ENCODE data around the gene CFAP97D1. TPM values are rescaled to one million over a fixed set of nuclear protein-coding genes. Genes with fewer than 3 reads are reported as not detected.

The CFAP97D1 gene
- total and polyA plus RNA-seq, 2 experiments from 2014 or later, result 0.07 to 0.10 TPM

DNA sequence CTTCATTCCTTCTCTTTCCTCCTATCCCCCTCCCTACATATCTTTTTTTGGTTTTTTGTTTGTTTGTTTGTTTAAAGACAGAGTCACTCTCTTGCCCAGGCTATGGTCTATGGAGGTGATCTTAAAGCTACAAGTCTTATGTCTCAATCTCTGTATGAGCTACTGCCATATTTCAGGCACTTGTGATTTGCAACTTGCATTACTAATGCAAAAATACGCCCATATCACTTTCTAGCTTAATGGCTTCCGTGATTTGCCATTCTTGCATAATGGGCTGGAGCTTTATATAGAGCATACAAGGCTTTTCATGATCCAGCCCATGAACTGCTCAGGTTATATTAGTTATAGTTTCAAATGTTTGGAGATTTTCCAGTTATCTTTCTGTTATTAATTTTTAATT lies 7.5 kb downstream of the CFAP97D1 start:
- no peaks in the 10 kb centered on the region for H3K36me3 Mint-ChIP-seq (ENCODE audit: low read depth)
- H3K4me3 ChIP-seq, result no peak overlapping the region
- H3K4me1 Mint-ChIP-seq, result peaks cover 3% of the 10 kb centered on the region; the same call in 1 of the 3 replicates
- no peaks in the 10 kb centered on the region for H3K9me3 Mint-ChIP-seq
- peaks cover 7% of the 10 kb centered on the region for H3K27me3 Mint-ChIP-seq (ENCODE audit: insufficient read depth, low read depth, poor library complexity)
- H2AFZ ChIP-seq, result no peak overlapping the region
- H4K20me1 ChIP-seq (replicated peaks; ENCODE audit: insufficient read depth), result no peaks in the 10 kb centered on the region
- H3K9me2 ChIP-seq (ENCODE audit: insufficient read depth), result no peaks in the 10 kb centered on the region
- no peak overlapping the region for H3K4me3 Mint-ChIP-seq
- no peaks in the 10 kb centered on the region; the same call in 1 of the 2 replicates for H3K4me1 ChIP-seq (ENCODE audit: insufficient read depth)
- H3K27me3 ChIP-seq (ENCODE audit: insufficient read depth), result no peaks in the 10 kb centered on the region
- H3K79me2 ChIP-seq (replicated peaks; ENCODE audit: insufficient read depth), result no peaks in the 10 kb centered on the region
- H3K4me2 ChIP-seq, result no peak overlapping the region
- H3K27ac ChIP-seq (ENCODE audit: low read depth), result no peak overlapping the region
- H3K27ac Mint-ChIP-seq, result no peak overlapping the region
- no peaks in the 10 kb centered on the region for H3F3A ChIP-seq (replicated peaks; ENCODE audit: low read depth)
- no peak for TF ChIP-seq EZH2phosphoT487 (IDR thresholded peaks at IDR 0.05; ENCODE audit: unreplicated experiment)
- TF ChIP-seq JUNB (IDR thresholded peaks at IDR 0.05; ENCODE audit: unreplicated experiment), result no peak
- TF ChIP-seq NANOG (IDR thresholded peaks at IDR 0.05; ENCODE audit: borderline replicate concordance), result no peak
- no peak for TF ChIP-seq ZNF331 (CRISPR knock-in tag; IDR thresholded peaks at IDR 0.05; ENCODE audit: low read depth)
- no peak for TF ChIP-seq STAT1 (IDR thresholded peaks at IDR 0.05; ENCODE audit: unreplicated experiment)
- no peak for TF ChIP-seq EZH2 (IDR thresholded peaks at IDR 0.05; ENCODE audit: low read depth, unreplicated experiment)
- no peak for TF ChIP-seq ZNF114 (CRISPR knock-in tag; IDR thresholded peaks at IDR 0.05)
- no peak for ATAC-seq
- DNase-seq (ENCODE audit: low spot score), result no peak
- no peaks in the 10 kb centered on the region for H3K36me3 ChIP-seq (ENCODE audit: insufficient read depth)

DNA sequence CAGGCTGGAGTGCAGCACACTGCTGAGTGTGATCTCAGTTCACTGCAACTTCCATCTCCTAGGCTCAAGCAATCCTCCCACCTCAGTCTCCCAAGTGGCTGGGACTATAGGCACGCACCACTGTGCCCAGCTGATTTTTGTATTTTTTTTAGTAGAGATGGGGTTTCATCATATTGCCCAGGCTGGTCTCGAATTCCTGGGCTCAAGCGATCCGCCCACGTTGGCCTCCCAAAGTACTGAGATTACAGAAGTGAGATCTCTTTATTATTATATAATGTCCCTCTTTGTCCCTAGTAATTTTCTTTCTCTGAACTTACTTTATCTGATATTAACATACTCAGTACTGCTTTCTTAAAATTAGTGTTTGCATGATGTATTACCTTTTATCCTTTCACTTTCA lies 8.3 kb downstream of the CFAP97D1 start:
- H3K4me3 Mint-ChIP-seq, result no peak overlapping the region
- peaks cover 9% of the 10 kb centered on the region for H3K27me3 Mint-ChIP-seq (ENCODE audit: insufficient read depth, low read depth, poor library complexity)
- H2AFZ ChIP-seq, result no peak overlapping the region
- H3K27ac ChIP-seq (ENCODE audit: low read depth), result no peak overlapping the region
- ATAC-seq (no peak), DNase-seq (ENCODE audit: low spot score) (no peak)
- no peaks in the 10 kb centered on the region for H3K36me3 ChIP-seq (ENCODE audit: insufficient read depth)
- H3K27me3 ChIP-seq (ENCODE audit: insufficient read depth), result no peaks in the 10 kb centered on the region
- H3K79me2 ChIP-seq (replicated peaks; ENCODE audit: insufficient read depth), result no peaks in the 10 kb centered on the region
- H3K4me2 ChIP-seq, result no peak overlapping the region
- no peaks in the 10 kb centered on the region for H3K9me2 ChIP-seq (ENCODE audit: insufficient read depth)
- no peak for TF ChIP-seq STAT1 (IDR thresholded peaks at IDR 0.05; ENCODE audit: unreplicated experiment)
- TF ChIP-seq CREB1 (CRISPR knock-in tag; IDR thresholded peaks at IDR 0.05; ENCODE audit: low read depth), result no peak
- TF ChIP-seq POLR2AphosphoS5 (IDR thresholded peaks at IDR 0.05; ENCODE audit: low read depth), result no peak
- TF ChIP-seq EZH2phosphoT487 (IDR thresholded peaks at IDR 0.05; ENCODE audit: unreplicated experiment), result no peak
- TF ChIP-seq EZH2 (IDR thresholded peaks at IDR 0.05; ENCODE audit: low read depth, unreplicated experiment), result no peak
- TF ChIP-seq ZNF462 (CRISPR knock-in tag; IDR thresholded peaks at IDR 0.05), result no peak
- TF ChIP-seq ZNF331 (CRISPR knock-in tag; IDR thresholded peaks at IDR 0.05; ENCODE audit: low read depth), result no peak
- no peak overlapping the region for H3K4me3 ChIP-seq
- H3K27ac Mint-ChIP-seq, result no peak overlapping the region
- H3K9me3 Mint-ChIP-seq, result peaks cover 4% of the 10 kb centered on the region; the same call in 2 of the 3 replicates
- H3F3A ChIP-seq (replicated peaks; ENCODE audit: low read depth), result no peaks in the 10 kb centered on the region
- no peaks in the 10 kb centered on the region; the same call in 1 of the 2 replicates for H3K4me1 ChIP-seq (ENCODE audit: insufficient read depth)
- H3K36me3 Mint-ChIP-seq (ENCODE audit: low read depth), result no peaks in the 10 kb centered on the region
- H4K20me1 ChIP-seq (replicated peaks; ENCODE audit: insufficient read depth), result no peaks in the 10 kb centered on the region
- H3K4me1 Mint-ChIP-seq, result peaks cover 3% of the 10 kb centered on the region; the same call in 1 of the 3 replicates

All from GM23338 (cell line).